ENCODE results near the gene NHS.

NHS gene

DNA sequence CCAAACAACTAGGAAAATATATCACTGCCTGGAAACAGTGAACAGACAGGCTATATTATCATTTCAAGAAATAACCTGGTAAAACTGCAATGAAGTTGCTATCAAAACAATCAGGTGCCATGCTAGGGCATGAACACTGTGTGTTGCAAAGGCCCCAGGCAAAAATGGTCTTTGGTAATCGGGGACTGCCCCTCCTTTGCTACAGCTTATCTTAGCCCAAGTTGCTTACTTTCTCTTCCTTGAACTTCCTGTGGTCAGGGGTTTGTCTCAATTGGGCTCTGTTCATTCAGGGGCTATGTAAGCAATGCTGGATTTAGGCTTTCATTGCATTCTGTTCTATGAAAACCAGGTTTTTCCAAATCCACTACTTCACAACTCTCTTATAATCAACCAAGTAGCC is 392.7 kb downstream of the NHS start:
- no peak overlapping the region for H3K4me3 ChIP-seq (IDR thresholded peaks at IDR 0.05; ENCODE audit: insufficient read depth, low read depth, low read length)
- no peak overlapping the region for H3K9ac ChIP-seq
- H3K27me3 ChIP-seq (ENCODE audit: insufficient read depth, low read depth), result no peaks in the 10 kb centered on the region
- H3K79me2 ChIP-seq (ENCODE audit: insufficient read depth, low read depth), result no peaks in the 10 kb centered on the region
- TF ChIP-seq, protein P1, sequence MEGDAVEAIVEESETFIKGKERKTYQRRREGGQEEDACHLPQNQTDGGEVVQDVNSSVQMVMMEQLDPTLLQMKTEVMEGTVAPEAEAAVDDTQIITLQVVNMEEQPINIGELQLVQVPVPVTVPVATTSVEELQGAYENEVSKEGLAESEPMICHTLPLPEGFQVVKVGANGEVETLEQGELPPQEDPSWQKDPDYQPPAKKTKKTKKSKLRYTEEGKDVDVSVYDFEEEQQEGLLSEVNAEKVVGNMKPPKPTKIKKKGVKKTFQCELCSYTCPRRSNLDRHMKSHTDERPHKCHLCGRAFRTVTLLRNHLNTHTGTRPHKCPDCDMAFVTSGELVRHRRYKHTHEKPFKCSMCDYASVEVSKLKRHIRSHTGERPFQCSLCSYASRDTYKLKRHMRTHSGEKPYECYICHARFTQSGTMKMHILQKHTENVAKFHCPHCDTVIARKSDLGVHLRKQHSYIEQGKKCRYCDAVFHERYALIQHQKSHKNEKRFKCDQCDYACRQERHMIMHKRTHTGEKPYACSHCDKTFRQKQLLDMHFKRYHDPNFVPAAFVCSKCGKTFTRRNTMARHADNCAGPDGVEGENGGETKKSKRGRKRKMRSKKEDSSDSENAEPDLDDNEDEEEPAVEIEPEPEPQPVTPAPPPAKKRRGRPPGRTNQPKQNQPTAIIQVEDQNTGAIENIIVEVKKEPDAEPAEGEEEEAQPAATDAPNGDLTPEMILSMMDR (conservative IDR thresholded peaks at IDR 0.05; ENCODE audit: low read depth, low read length), result no peak
- no peak overlapping the region for H3K4me2 ChIP-seq
- H4K20me1 ChIP-seq (ENCODE audit: insufficient read depth), result no peaks in the 10 kb centered on the region
- H3K36me3 ChIP-seq (ENCODE audit: insufficient read depth), result no peaks in the 10 kb centered on the region
- no peaks in the 10 kb centered on the region for H3K4me1 ChIP-seq (ENCODE audit: low read depth, poor library complexity, severe bottlenecking)
- no peak overlapping the region for H2AFZ ChIP-seq (ENCODE audit: low read depth)
- no peak overlapping the region for H3K27ac ChIP-seq

DNA sequence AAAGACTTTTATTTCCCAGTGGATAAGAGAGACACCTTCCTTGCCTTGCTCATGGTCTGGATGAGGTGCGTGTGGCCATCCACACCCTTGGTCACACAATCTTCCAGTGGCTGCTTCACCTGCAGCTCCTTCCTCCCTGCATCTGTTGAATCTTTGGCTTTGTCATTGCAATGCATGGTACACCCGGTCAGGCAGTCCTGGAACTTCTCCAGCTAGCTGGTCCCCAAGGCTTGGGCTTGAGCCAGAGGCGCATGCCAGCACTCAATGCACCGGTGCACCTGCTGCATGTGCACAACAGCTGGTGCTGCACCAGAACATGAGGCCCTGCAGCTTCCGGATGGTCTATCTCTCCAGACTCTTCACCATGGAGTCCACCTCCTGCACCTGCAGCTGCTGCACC is 394.0 kb downstream of the NHS start:
- no peak overlapping the region for H2AFZ ChIP-seq (ENCODE audit: low read depth)
- H4K20me1 ChIP-seq (ENCODE audit: insufficient read depth), result no peaks in the 10 kb centered on the region
- H3K36me3 ChIP-seq (ENCODE audit: insufficient read depth), result no peaks in the 10 kb centered on the region
- H3K9ac ChIP-seq, result no peak overlapping the region
- H3K4me2 ChIP-seq, result no peak overlapping the region
- no peaks in the 10 kb centered on the region for H3K4me1 ChIP-seq (ENCODE audit: low read depth, poor library complexity, severe bottlenecking)
- TF ChIP-seq, protein P1 (conservative IDR thresholded peaks at IDR 0.05; ENCODE audit: low read depth, low read length), result no peak
- no peak overlapping the region for H3K27ac ChIP-seq
- H3K4me3 ChIP-seq (IDR thresholded peaks at IDR 0.05; ENCODE audit: insufficient read depth, low read depth, low read length), result no peak overlapping the region
- no peaks in the 10 kb centered on the region for H3K79me2 ChIP-seq (ENCODE audit: insufficient read depth, low read depth)
- H3K27me3 ChIP-seq (ENCODE audit: insufficient read depth, low read depth), result no peaks in the 10 kb centered on the region

DNA sequence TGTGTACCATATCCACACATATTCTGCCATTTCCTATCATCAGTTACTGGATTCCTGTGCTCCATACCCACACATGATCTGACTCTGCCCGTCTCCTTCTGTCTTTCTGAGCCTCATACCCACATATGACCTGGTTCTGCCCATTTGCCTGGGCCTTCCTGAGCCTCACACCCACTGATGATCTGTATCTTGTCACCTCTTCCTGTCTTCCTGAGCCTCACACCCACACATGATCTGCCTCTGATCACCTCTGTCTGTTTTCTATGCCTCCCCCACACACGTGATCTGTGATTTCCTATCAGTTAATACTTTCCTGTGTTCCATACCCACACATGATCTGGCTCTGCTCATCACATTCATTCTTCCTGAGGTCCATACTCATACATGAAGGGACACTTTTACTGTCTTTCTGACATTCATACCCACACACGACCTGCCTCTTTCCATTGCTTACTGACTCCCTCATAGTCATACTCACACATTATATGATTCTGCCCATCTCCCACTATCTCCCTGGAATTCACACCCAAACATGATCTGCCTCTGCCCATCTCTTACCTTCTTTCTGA is 394.8 kb downstream of the NHS start:
- H3K79me2 ChIP-seq (ENCODE audit: insufficient read depth, low read depth), result no peaks in the 10 kb centered on the region
- H4K20me1 ChIP-seq (ENCODE audit: insufficient read depth), result no peaks in the 10 kb centered on the region
- H2AFZ ChIP-seq (ENCODE audit: low read depth), result no peak overlapping the region
- no peaks in the 10 kb centered on the region for H3K4me1 ChIP-seq (ENCODE audit: low read depth, poor library complexity, severe bottlenecking)
- H3K27me3 ChIP-seq (ENCODE audit: insufficient read depth, low read depth), result no peaks in the 10 kb centered on the region
- no peak overlapping the region for H3K9ac ChIP-seq
- no peak overlapping the region for H3K4me2 ChIP-seq
- no peak overlapping the region for H3K4me3 ChIP-seq (IDR thresholded peaks at IDR 0.05; ENCODE audit: insufficient read depth, low read depth, low read length)
- H3K27ac ChIP-seq, result no peak overlapping the region
- TF ChIP-seq, protein P1 (conservative IDR thresholded peaks at IDR 0.05; ENCODE audit: low read depth, low read length), result no peak
- H3K36me3 ChIP-seq (ENCODE audit: insufficient read depth), result no peaks in the 10 kb centered on the region

DNA sequence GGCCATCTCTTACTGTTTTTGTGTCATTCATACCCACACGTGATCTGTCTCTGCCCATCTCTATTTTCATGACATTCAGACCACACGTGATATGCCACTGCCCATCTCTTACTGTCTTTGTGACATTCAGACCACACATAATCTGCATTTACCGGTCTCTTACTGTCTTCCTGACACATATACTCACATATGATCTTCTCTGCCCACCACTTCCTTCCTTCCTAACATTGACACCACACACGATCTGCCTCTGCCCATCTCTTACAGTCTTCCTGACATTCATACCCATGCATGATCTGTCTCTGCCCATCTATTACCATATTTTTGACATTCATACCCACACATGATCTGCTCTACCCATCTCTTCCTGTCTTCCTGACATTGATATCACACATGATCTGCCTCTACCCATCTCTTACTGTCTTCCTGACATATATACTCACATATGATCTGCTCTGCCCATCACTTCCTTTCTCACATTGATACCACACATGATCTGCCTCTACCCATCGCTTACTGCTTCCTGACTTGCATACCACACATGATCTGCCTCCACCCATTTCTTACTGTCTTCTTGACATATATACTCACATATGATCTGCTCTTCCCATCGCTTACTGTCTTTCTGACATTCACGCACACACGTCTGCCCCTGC is 398.3 kb downstream of the NHS start:
- Histone ChIP-seq H2AFZ (ENCODE audit: low read depth) (no peak overlapping the region), H3K4me3 (IDR thresholded peaks at IDR 0.05; ENCODE audit: insufficient read depth, low read depth, low read length) (no peak overlapping the region), H3K4me2 (no peak overlapping the region), H3K27me3 (ENCODE audit: insufficient read depth, low read depth) (no peaks in the 10 kb centered on the region), H4K20me1 (ENCODE audit: insufficient read depth) (no peaks in the 10 kb centered on the region), H3K9ac (no peak overlapping the region), H3K4me1 (ENCODE audit: low read depth, poor library complexity, severe bottlenecking) (no peaks in the 10 kb centered on the region), H3K36me3 (ENCODE audit: insufficient read depth) (no peaks in the 10 kb centered on the region), H3K27ac (no peak overlapping the region), H3K79me2 (ENCODE audit: insufficient read depth, low read depth) (no peaks in the 10 kb centered on the region)
- TF ChIP-seq, protein P1 (conservative IDR thresholded peaks at IDR 0.05; ENCODE audit: low read depth, low read length), result no peak
